Measurements from ENCODE around the gene AQR.

- no peak for TF ChIP-seq CTCF (conservative IDR thresholded peaks at IDR 0.05; ENCODE audit: low read depth in 2 of 2)
- no peak for TF ChIP-seq CREB1 (CRISPR knock-in tag; IDR thresholded peaks at IDR 0.05; ENCODE audit: low read depth)
- TF ChIP-seq REST (IDR thresholded peaks at IDR 0.05; ENCODE audit: unreplicated experiment): no peak
- no peak for TF ChIP-seq POLR2AphosphoS5 (IDR thresholded peaks at IDR 0.05; ENCODE audit: low read depth)
- no peak for TF ChIP-seq NANOG (IDR thresholded peaks at IDR 0.05; ENCODE audit: borderline replicate concordance)
- no peak for TF ChIP-seq JUNB (IDR thresholded peaks at IDR 0.05; ENCODE audit: unreplicated experiment)
Observed at GRCh38 chr15:34849364-34849959, 120.1 kb downstream of the AQR start.

All from GM23338 (cell line).